ENCODE data around the gene FBXW4. TPM values are rescaled to one million over a fixed set of nuclear protein-coding genes. Genes with fewer than 3 reads are reported as not detected.

The FBXW4 gene
- total RNA-seq, 2 experiments from 2014 or later = 43.1 to 60.9 TPM

GRCh38 chr10:101613646-101614045 lies 81.3 kb downstream of the FBXW4 start:
- no TSS peak for BruUV-seq (replicated peaks)
- Histone ChIP-seq H2AFZ (ENCODE audit: low read length) (no peak overlapping the region), H3K9me3 (ENCODE audit: low read length) (no peaks in the 10 kb centered on the region), H3K36me3 (ENCODE audit: insufficient read depth, low read length) (peaks cover 38% of the 10 kb centered on the region; the same call in 1 of the 2 replicates), H4K20me1 (ENCODE audit: insufficient read depth, low read length) (no peaks in the 10 kb centered on the region), H3K4me3 (ENCODE audit: low read depth, low read length, poor library complexity, severe bottlenecking) (no peak overlapping the region), H3K4me1 (ENCODE audit: insufficient read depth, low read length, poor library complexity, severe bottlenecking) (peaks cover 43% of the 10 kb centered on the region), H3K79me2 (ENCODE audit: insufficient read depth, low read depth, low read length) (no peaks in the 10 kb centered on the region), H3K4me2 (ENCODE audit: low read length) (no peak overlapping the region), H3K27ac (ENCODE audit: low read depth, low read length, poor library complexity, severe bottlenecking) (no peak overlapping the region), H3K9me2 (ENCODE audit: insufficient read depth, low read length) (no peaks in the 10 kb centered on the region)
- TF ChIP-seq EZH2phosphoT487 (IDR thresholded peaks at IDR 0.05; ENCODE audit: borderline replicate concordance, low read depth, low read length) = no peak
- no peak for DNase-seq (ENCODE audit: low spot score)
- ChIA-PET POLR2A (no interaction called here), CTCF (ENCODE audit: unreplicated experiment) (no interaction called here)
- intact Hi-C loops (cut with micrococcal nuclease; ENCODE audit: unreplicated experiment) = no loop called here

GRCh38 chr10:101612872-101613271 lies 82.1 kb downstream of the FBXW4 start:
- TF ChIP-seq CTCF (conservative IDR thresholded peaks at IDR 0.05; ENCODE audit: low read length) = no peak
- no peak for TF ChIP-seq EZH2phosphoT487 (IDR thresholded peaks at IDR 0.05; ENCODE audit: borderline replicate concordance, low read depth, low read length)
- intact Hi-C loops (cut with micrococcal nuclease; ENCODE audit: unreplicated experiment) = no loop called here
- POLR2A ChIA-PET = interaction anchor here (0.5 kb wide), 1 partner anchor 1644 kb away, joined by 3 read pairs; no protein-coding TSS in a partner anchor
- H3K9me2 ChIP-seq (ENCODE audit: insufficient read depth, low read length) = no peaks in the 10 kb centered on the region
- no peaks in the 10 kb centered on the region for H3K79me2 ChIP-seq (ENCODE audit: insufficient read depth, low read depth, low read length)
- CTCF ChIA-PET (ENCODE audit: unreplicated experiment) = interaction anchor here (0.6 kb wide), 1 partner anchor 168 kb away, joined by 3 read pairs; no protein-coding TSS in a partner anchor
- no peak overlapping the region for H3K27ac ChIP-seq (ENCODE audit: low read depth, low read length, poor library complexity, severe bottlenecking)
- H3K9me3 ChIP-seq (ENCODE audit: low read length) = no peaks in the 10 kb centered on the region
- no peak overlapping the region for H3K4me3 ChIP-seq (ENCODE audit: low read depth, low read length, poor library complexity, severe bottlenecking)
- no peak overlapping the region for H3K4me2 ChIP-seq (ENCODE audit: low read length)
- peaks cover 35% of the 10 kb centered on the region for H3K4me1 ChIP-seq (ENCODE audit: insufficient read depth, low read length, poor library complexity, severe bottlenecking)
- no peak for DNase-seq (ENCODE audit: low spot score)
- H2AFZ ChIP-seq (ENCODE audit: low read length) = no peak overlapping the region
- H3K36me3 ChIP-seq (ENCODE audit: insufficient read depth, low read length) = peaks cover 45% of the 10 kb centered on the region; the same call in 1 of the 2 replicates
- H4K20me1 ChIP-seq (ENCODE audit: insufficient read depth, low read length) = no peaks in the 10 kb centered on the region
- no TSS peak for BruUV-seq (replicated peaks)

- H3K79me2 ChIP-seq (ENCODE audit: insufficient read depth, low read depth, low read length) = no peaks in the 10 kb centered on the region
- no peaks in the 10 kb centered on the region for H3K9me2 ChIP-seq (ENCODE audit: insufficient read depth, low read length)
- TF ChIP-seq CTCF (conservative IDR thresholded peaks at IDR 0.05; ENCODE audit: low read length) (no peak), EZH2phosphoT487 (IDR thresholded peaks at IDR 0.05; ENCODE audit: borderline replicate concordance, low read depth, low read length) (no peak)
- intact Hi-C loops (cut with micrococcal nuclease; ENCODE audit: unreplicated experiment) = no loop called here
- H2AFZ ChIP-seq (ENCODE audit: low read length) = no peak overlapping the region
- H3K4me3 ChIP-seq (ENCODE audit: low read depth, low read length, poor library complexity, severe bottlenecking) = no peak overlapping the region
- BruUV-seq (replicated peaks) = no TSS peak
- no peak for DNase-seq (ENCODE audit: low spot score)
- H3K9me3 ChIP-seq (ENCODE audit: low read length) = no peaks in the 10 kb centered on the region
- no peaks in the 10 kb centered on the region for H4K20me1 ChIP-seq (ENCODE audit: insufficient read depth, low read length)
- peaks cover 28% of the 10 kb centered on the region for H3K4me1 ChIP-seq (ENCODE audit: insufficient read depth, low read length, poor library complexity, severe bottlenecking)
- peaks cover 47% of the 10 kb centered on the region; the same call in 1 of the 2 replicates for H3K36me3 ChIP-seq (ENCODE audit: insufficient read depth, low read length)
- CTCF ChIA-PET (ENCODE audit: unreplicated experiment) = no interaction called here
- no peak overlapping the region for H3K27ac ChIP-seq (ENCODE audit: low read depth, low read length, poor library complexity, severe bottlenecking)
- POLR2A ChIA-PET = no interaction called here
- no peak overlapping the region for H3K4me2 ChIP-seq (ENCODE audit: low read length)
Measured at GRCh38 chr10:101612086-101612485, 82.9 kb downstream of the FBXW4 start.
